Stomach (tissue), 9 donors: Measurements from ENCODE around the gene SKI. TPM values are rescaled to one million over a fixed set of nuclear protein-coding genes. Genes with fewer than 3 reads are reported as not detected.

ENCODE experiments used
- DNase-seq, 2 donors: peaks; one replicate each; pipeline versions ENCODE4 v3.0.0 to v3.0.0-alpha.2; 2013 to 2019
- H3K27ac ChIP-seq, 5 donors: fragments of 200-600 bp in 4 of 5; sonication (generic) in 4 of 5; one replicate each; pipeline ENCODE4 v1.5.1; 2013 to 2019; ENCODE audit warnings: mild to moderate bottlenecking in 1 of 5, moderate library complexity in 1 of 5
- H3K27me3 ChIP-seq, 3 donors: fragments of 200-600 bp; sonication (generic); one replicate each; pipeline ENCODE4 v1.5.1; 2017 to 2019; ENCODE audit warnings: mixed run types in 1 of 3
- H3K36me3 ChIP-seq, 4 donors: fragments of 200-600 bp; sonication (generic); 1 replicate in 3 of 4; 2 replicates in 1 of 4; pipeline ENCODE4 v1.5.1; 2016 to 2019
- H3K4me1 ChIP-seq, 4 donors: fragments of 200-600 bp; sonication (generic); one replicate each; pipeline ENCODE4 v1.5.1; 2016 to 2019
- H3K4me3 ChIP-seq, 4 donors: fragments of 200-600 bp; sonication (generic) in 3 of 4; one replicate each; pipeline ENCODE4 v1.5.1; 2016 to 2019; ENCODE audit warnings: mild to moderate bottlenecking in 1 of 4
- H3K9me3 ChIP-seq, 4 donors: fragments of 200-600 bp; sonication (generic); one replicate each; pipeline ENCODE4 v1.5.1; 2016 to 2019
- EP300 ChIP-seq: sonication (generic); formaldehyde crosslinking; IDR thresholded peaks from one replicate; pipeline ENCODE4 v1.6.1; 2017; ENCODE audit warnings: antibody characterized with exemption
- POLR2A ChIP-seq, 4 donors: fragments of 450-650 bp; IDR thresholded peaks; one replicate each; pipeline ENCODE4 v1.6.1; 2016; ENCODE audit warnings: antibody characterized with exemption in 4 of 4, control low read depth in 2 of 4, mild to moderate bottlenecking in 1 of 4, moderate library complexity in 1 of 4
- POLR2AphosphoS5 ChIP-seq, 3 donors: sonication (generic); formaldehyde crosslinking; IDR thresholded peaks; one replicate each; pipeline ENCODE4 v1.6.1; 2016; ENCODE audit warnings: antibody characterized with exemption in 3 of 3
- WGBS, 5 donors: extraction: QIAGEN DNeasy Blood & Tissue Kit in 3 of 5; methylation state at CpG; one replicate each; pipeline versions ENCODE4 v1.1.5 to v1.1.7; 2013 to 2018; 5-methylcytosine and 5-hydroxymethylcytosine counted together
- intact Hi-C: fragments of 100-400 bp; cut with DNase I; formaldehyde crosslinking; loops from one replicate; pipeline ENCODE4 v1.15.1; 2023; ENCODE audit warnings: low total_unique reads
- polyA plus RNA-seq, 3 donors: library from polyadenylated mRNA; stranded (reverse); fragments of 200-250 nt; gene quantifications; one replicate each; pipeline ENCODE4 v1.2.3, GENCODE V29; 2013
- total RNA-seq, 5 donors: library from RNA; depleted of rRNA; stranded (reverse); fragments of >200 nt; gene quantifications; one replicate each; pipeline versions ENCODE4 v1.1.0 to v1.2.3, GENCODE V29; 2014 to 2016
- TF ChIP-seq, protein P1 (sequence below), 7 experiments: fragments of 450-650 bp in 4 of 7; fragments of 200-600 bp in 3 of 7; sonication (generic) in 3 of 7; IDR thresholded peaks; one replicate each; pipeline ENCODE4 v1.5.1; 2016 to 2019; ENCODE audit warnings: antibody characterized with exemption in 7 of 7, control low read depth in 2 of 7, mild to moderate bottlenecking in 1 of 7
- donor health status: healthy with polysubstance abuse.
- donor health status: Bipolar disorder and iron deficiency.
- donor health status: healthy.

Gene SKI
- total and polyA plus RNA-seq, 8 donors, result 7.4 to 84.0 (median 21.0) TPM

- H3K4me3 ChIP-seq, result peak overlapping the region; percentile 5 to 32 (median 22)
- peaks cover 22 to 33% (median 27%) of the 10 kb centered on the region in 4 donors for H3K36me3 ChIP-seq
- peak; percentile 45 to 70 for DNase-seq
- peak overlapping the region; percentile 60 to 90 (median 83) for H3K27ac ChIP-seq
- H3K4me1 ChIP-seq, result peaks cover 32 to 87% (median 67%) of the 10 kb centered on the region in 4 donors
- no peaks in the 10 kb centered on the region for H3K9me3 ChIP-seq
- WGBS, 5 donors, result 60 to 77% (median 66%) methylated on average over 23 to 32 of the region's 32 CpGs
- H3K27me3 ChIP-seq, result no peaks in the 10 kb centered on the region
- intact Hi-C loops, result loop anchor here (10.0 kb wide), 1 partner anchor 95 kb away; no protein-coding TSS in a partner anchor
- TF ChIP-seq, protein P1, sequence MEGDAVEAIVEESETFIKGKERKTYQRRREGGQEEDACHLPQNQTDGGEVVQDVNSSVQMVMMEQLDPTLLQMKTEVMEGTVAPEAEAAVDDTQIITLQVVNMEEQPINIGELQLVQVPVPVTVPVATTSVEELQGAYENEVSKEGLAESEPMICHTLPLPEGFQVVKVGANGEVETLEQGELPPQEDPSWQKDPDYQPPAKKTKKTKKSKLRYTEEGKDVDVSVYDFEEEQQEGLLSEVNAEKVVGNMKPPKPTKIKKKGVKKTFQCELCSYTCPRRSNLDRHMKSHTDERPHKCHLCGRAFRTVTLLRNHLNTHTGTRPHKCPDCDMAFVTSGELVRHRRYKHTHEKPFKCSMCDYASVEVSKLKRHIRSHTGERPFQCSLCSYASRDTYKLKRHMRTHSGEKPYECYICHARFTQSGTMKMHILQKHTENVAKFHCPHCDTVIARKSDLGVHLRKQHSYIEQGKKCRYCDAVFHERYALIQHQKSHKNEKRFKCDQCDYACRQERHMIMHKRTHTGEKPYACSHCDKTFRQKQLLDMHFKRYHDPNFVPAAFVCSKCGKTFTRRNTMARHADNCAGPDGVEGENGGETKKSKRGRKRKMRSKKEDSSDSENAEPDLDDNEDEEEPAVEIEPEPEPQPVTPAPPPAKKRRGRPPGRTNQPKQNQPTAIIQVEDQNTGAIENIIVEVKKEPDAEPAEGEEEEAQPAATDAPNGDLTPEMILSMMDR (IDR thresholded peaks at IDR 0.05), result no peak
- TF ChIP-seq EP300 (no peak), POLR2A (IDR thresholded peaks at IDR 0.05) (no peak), POLR2AphosphoS5 (IDR thresholded peaks at IDR 0.05) (no peak)
Observed at GRCh38 chr1:2300004-2300771, 72.1 kb downstream of the SKI start.

DNA sequence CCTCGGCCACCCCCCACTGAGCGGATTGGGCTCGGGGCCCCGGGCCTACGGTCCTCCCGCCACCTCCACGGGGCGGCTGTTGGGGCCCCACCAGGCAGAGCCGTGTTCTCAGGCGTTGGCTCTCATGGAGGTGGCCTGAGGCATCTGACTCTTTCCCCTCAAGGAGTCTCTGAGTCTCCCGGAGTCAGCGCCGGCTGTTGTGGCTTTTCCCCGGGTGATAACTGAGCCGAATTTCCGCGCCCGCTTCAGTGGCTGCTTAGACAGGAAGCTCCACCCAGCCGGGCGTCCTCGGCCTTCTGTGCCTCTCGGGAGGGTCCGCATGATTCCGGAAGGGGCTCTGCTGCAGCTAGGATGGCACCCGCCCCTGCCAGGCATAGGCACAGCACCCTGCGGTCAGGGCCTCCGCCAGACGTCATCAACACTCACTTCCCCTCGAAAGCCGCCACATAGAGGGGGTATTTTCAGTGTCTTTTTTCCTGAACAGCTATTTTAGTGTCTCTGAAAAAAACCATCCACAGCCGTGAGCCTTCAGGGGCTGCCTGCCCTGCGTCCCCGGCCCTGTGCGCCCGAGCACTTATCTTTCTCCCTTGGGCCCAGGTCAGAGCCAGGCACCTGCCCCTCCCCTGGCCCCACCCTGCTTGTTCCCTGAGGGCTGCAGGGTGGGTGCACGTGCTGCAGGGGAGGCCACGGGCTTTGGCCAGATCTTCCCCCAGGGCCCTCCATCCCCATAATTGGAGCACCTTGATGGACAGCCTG is 72.9 kb downstream of the SKI start:
- peak overlapping the region; percentile 5 to 32 (median 22) for H3K4me3 ChIP-seq
- no peaks in the 10 kb centered on the region for H3K27me3 ChIP-seq
- H3K9me3 ChIP-seq, result no peaks in the 10 kb centered on the region
- 39 to 58% (median 53%) methylated on average over 32 to 37 of the region's 37 CpGs for WGBS, 5 donors
- H3K4me1 ChIP-seq, result peaks cover 32 to 87% (median 66%) of the 10 kb centered on the region in 4 donors
- peaks cover 28 to 41% (median 36%) of the 10 kb centered on the region in 4 donors for H3K36me3 ChIP-seq
- peak; percentile 74 to 87 for DNase-seq
- TF ChIP-seq EP300, result no peak
- TF ChIP-seq POLR2AphosphoS5 (IDR thresholded peaks at IDR 0.05), result peak; percentile 17 to 30 (median 28)
- intact Hi-C loops, result loop anchor here (10.0 kb wide), 1 partner anchor 96 kb away; no protein-coding TSS in a partner anchor
- H3K27ac ChIP-seq, result peak overlapping the region; percentile 60 to 90 (median 83)

DNA sequence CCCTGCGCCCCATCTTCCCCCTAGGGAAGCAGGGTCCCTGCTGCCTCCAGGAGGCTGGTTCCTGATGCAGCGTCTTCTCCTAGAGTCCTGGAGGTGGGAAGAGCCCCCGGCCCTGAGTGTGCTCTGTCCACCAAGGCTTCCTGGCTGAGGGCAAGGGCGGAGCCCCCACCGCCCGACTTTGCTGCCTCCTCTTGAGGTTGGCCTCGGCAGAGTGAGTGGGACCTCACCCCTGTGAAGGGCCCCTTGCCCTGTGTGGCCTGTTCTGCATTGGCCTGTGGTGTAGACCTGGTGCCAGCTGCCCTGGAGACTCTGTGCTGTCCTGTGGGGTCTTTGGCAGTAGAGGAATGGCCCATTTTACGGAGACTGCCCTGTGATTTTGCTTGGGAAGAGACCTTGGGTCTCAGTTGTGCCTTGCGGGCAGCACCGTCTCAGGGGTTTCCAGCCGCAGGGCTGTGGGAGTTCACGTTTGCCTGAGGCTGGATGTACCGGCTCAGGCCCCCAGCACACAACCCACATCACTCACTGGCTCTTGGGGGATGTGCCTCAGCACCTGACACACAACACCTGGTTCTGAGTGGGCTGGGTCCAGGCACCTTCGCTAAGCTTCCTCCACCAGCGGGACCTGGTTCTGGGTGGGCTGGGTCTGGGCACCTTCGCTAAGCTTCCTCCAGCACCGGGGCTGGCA is 73.6 kb downstream of the SKI start:
- Histone ChIP-seq H3K4me3 (peak overlapping the region in 2 of 4 donors; percentile 4 to 32), H3K4me1 (peaks cover 32 to 86% (median 63%) of the 10 kb centered on the region in 4 donors), H3K27ac (peak overlapping the region; percentile 57 to 90 (median 83)), H3K9me3 (no peaks in the 10 kb centered on the region), H3K27me3 (no peaks in the 10 kb centered on the region), H3K36me3 (peaks cover 35 to 49% (median 43%) of the 10 kb centered on the region in 4 donors)
- TF ChIP-seq POLR2AphosphoS5 (IDR thresholded peaks at IDR 0.05) (no peak), POLR2A (IDR thresholded peaks at IDR 0.05) (no peak), EP300 (no peak)
- TF ChIP-seq, protein P1 (IDR thresholded peaks at IDR 0.05), result no peak
- WGBS, 5 donors, result 75 to 82% (median 82%) methylated on average over 12 to 17 of the region's 17 CpGs
- no peak for DNase-seq
- intact Hi-C loops, result loop anchor here (10.0 kb wide), 1 partner anchor 97 kb away; no protein-coding TSS in a partner anchor

DNA sequence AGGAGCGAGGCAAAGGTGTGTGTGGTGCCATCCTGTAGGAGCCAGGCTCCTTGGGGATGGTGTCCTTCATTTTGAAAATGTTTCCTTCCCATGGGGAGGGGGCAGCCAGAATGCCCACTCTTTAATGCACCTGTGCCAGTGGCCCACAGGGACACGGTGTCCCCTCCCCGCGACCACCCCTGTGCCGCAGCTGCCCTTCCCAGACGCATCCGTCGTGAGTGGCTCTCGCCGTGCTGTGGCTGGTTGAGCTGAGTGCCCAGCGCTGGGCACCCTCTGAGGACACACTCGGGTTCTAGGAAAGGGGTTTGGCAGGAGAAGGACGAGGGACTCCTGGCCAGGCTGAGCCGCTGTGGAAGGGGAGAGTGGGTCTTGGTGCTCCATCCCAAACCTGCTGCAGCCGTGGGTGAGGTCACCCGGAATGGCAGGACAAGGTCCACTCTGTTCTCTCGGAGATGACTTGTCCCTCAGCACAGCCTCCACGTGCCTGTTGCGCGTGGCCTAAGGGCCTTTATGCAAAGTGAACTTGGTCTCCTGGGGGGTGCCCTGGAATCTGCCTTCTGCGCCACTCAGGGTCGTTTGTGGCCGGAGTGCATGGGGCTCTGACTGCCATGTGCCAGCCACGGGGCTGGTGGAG is 74.3 kb downstream of the SKI start:
- H3K4me1 ChIP-seq, result peaks cover 32 to 81% (median 60%) of the 10 kb centered on the region in 4 donors
- WGBS, 5 donors, result 79 to 94% (median 90%) methylated on average over 21 to 24 of the region's 24 CpGs
- peaks cover 42 to 55% (median 49%) of the 10 kb centered on the region in 4 donors for H3K36me3 ChIP-seq
- no peaks in the 10 kb centered on the region for H3K9me3 ChIP-seq
- no peak for DNase-seq
- TF ChIP-seq POLR2A (IDR thresholded peaks at IDR 0.05), result no peak
- TF ChIP-seq POLR2AphosphoS5 (IDR thresholded peaks at IDR 0.05), result no peak
- TF ChIP-seq, protein P1 (IDR thresholded peaks at IDR 0.05), result no peak
- TF ChIP-seq EP300, result no peak
- H3K27ac ChIP-seq, result peak overlapping the region in 3 of 5 donors; percentile 83 to 90 (median 84)
- H3K27me3 ChIP-seq, result no peaks in the 10 kb centered on the region
- H3K4me3 ChIP-seq, result no peak overlapping the region
- intact Hi-C loops, result loop anchor here (10.0 kb wide), 1 partner anchor 98 kb away; no protein-coding TSS in a partner anchor
